22Rv1 (cell line): ENCODE data around the gene KRT40.

ENCODE experiments used
- ZFX ChIP-seq: fragments of 450-650 bp; IDR thresholded peaks from 2 replicates; pipeline ENCODE4 v1.6.1; 2017; ENCODE audit warnings: antibody characterized with exemption, borderline replicate concordance
- TF ChIP-seq, protein P1 (sequence below): fragments of 450-650 bp; IDR thresholded peaks from 2 replicates; pipeline ENCODE4 v1.5.1; 2017; ENCODE audit warnings: mild to moderate bottlenecking

DNA sequence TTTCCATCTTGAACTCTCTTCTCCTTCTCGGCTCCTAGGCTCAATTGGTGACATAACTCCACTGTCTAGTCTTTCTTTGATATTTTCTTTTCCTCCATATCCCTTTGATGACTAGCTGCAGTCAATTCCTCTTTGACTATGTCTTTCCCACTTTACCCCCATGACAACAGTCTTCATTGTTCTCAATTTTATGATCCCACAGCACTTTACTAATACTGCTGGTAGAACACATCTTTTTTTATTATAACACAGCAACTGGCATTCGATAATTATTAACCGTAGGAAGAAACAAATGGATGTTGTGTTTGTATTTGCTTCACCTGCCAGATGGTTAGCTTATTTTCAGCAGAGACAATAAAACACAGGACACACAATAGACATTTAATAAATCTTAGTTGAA, 8.5 kb upstream of the KRT40 start:
- TF ChIP-seq, protein P1, sequence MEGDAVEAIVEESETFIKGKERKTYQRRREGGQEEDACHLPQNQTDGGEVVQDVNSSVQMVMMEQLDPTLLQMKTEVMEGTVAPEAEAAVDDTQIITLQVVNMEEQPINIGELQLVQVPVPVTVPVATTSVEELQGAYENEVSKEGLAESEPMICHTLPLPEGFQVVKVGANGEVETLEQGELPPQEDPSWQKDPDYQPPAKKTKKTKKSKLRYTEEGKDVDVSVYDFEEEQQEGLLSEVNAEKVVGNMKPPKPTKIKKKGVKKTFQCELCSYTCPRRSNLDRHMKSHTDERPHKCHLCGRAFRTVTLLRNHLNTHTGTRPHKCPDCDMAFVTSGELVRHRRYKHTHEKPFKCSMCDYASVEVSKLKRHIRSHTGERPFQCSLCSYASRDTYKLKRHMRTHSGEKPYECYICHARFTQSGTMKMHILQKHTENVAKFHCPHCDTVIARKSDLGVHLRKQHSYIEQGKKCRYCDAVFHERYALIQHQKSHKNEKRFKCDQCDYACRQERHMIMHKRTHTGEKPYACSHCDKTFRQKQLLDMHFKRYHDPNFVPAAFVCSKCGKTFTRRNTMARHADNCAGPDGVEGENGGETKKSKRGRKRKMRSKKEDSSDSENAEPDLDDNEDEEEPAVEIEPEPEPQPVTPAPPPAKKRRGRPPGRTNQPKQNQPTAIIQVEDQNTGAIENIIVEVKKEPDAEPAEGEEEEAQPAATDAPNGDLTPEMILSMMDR, result no peak
- TF ChIP-seq ZFX, result no peak
